H9 (cell line): Measurements from ENCODE around the gene RPS23. TPM values are rescaled to one million over a fixed set of nuclear protein-coding genes. Genes with fewer than 3 reads are reported as not detected.

Experiments
- DNase-seq: peaks from one replicate; pipeline ENCODE4 v3.0.0-alpha.2; 2017
- H2AFZ ChIP-seq: one replicate; pipeline ENCODE4 v1.6.1; 2013; ENCODE audit warnings: mild to moderate bottlenecking, low read length, control low read depth, moderate library complexity
- H2AK5ac ChIP-seq: 2 replicates; pipeline ENCODE4 v1.6.1; 2013; ENCODE audit warnings: low read length, control low read depth, mixed read lengths; ENCODE audit not compliant: insufficient read length
- H2BK120ac ChIP-seq: one replicate; pipeline ENCODE4 v1.6.1; 2013; ENCODE audit warnings: low read depth, mild to moderate bottlenecking, low read length, control low read depth, inconsistent platforms; ENCODE audit not compliant: poor library complexity, severe bottlenecking
- H2BK12ac ChIP-seq: 2 replicates; pipeline ENCODE4 v1.6.1; 2013; ENCODE audit warnings: low read length, control low read depth, mixed read lengths, low read depth; ENCODE audit not compliant: insufficient read length
- H2BK15ac ChIP-seq: 2 replicates; pipeline ENCODE4 v1.6.1; 2013; ENCODE audit warnings: low read depth, low read length, control low read depth
- H2BK20ac ChIP-seq: one replicate; pipeline ENCODE4 v1.6.1; 2013; ENCODE audit warnings: low read depth, mild to moderate bottlenecking, low read length, control low read depth, inconsistent platforms; ENCODE audit not compliant: poor library complexity, severe bottlenecking
- H2BK5ac ChIP-seq: 2 replicates; pipeline ENCODE4 v1.6.1; 2013; ENCODE audit warnings: low read length, control low read depth, mixed read lengths; ENCODE audit not compliant: insufficient read length
- H3K14ac ChIP-seq: 2 replicates; pipeline ENCODE4 v1.6.1; 2013; ENCODE audit warnings: low read length, control low read depth; ENCODE audit not compliant: insufficient read depth
- H3K18ac ChIP-seq: 2 replicates; pipeline ENCODE4 v1.6.1; 2013; ENCODE audit warnings: low read depth, mild to moderate bottlenecking, mixed read lengths, low read length, control low read depth; ENCODE audit not compliant: insufficient read length
- H3K23ac ChIP-seq: 2 replicates; pipeline ENCODE4 v1.6.1; 2013; ENCODE audit warnings: low read length, control low read depth, mixed read lengths, low read depth; ENCODE audit not compliant: insufficient read length
- H3K23me2 ChIP-seq: 2 replicates; pipeline ENCODE4 v1.6.1; 2013; ENCODE audit warnings: low read depth, mild to moderate bottlenecking, mixed read lengths, low read length, control low read depth; ENCODE audit not compliant: insufficient read length, poor library complexity, severe bottlenecking
- H3K27ac ChIP-seq: 2 replicates; pipeline ENCODE4 v1.5.1; 2013; ENCODE audit warnings: low read length, control low read depth, mixed read lengths, low read depth; ENCODE audit not compliant: insufficient read length
- H3K27me3 ChIP-seq: 2 replicates; pipeline ENCODE4 v1.6.1; 2013; ENCODE audit warnings: low read length, control low read depth, inconsistent platforms; ENCODE audit not compliant: insufficient read depth
- H3K4ac ChIP-seq: 2 replicates; pipeline ENCODE4 v1.6.1; 2013; ENCODE audit warnings: low read depth, mild to moderate bottlenecking, control low read depth, inconsistent platforms, low read length, moderate library complexity
- H3K4me1 ChIP-seq: 2 replicates; pipeline ENCODE4 v1.6.1; 2013; ENCODE audit warnings: low read length, control low read depth, inconsistent platforms; ENCODE audit not compliant: insufficient read depth
- H3K4me2 ChIP-seq: 2 replicates; pipeline ENCODE4 v1.6.1; 2013; ENCODE audit warnings: low read length, control low read depth, mixed read lengths; ENCODE audit not compliant: insufficient read length, insufficient read depth
- H3K56ac ChIP-seq: 2 replicates; pipeline ENCODE4 v1.6.1; 2013; ENCODE audit warnings: low read depth, mild to moderate bottlenecking, mixed read lengths, low read length, control low read depth; ENCODE audit not compliant: insufficient read length
- H3K79me1 ChIP-seq: 2 replicates; pipeline ENCODE4 v1.6.1; 2013; ENCODE audit warnings: low read depth, mild to moderate bottlenecking, moderate library complexity, low read length, control low read depth, inconsistent platforms; ENCODE audit not compliant: insufficient read depth, poor library complexity, severe bottlenecking
- H3K79me2 ChIP-seq: 2 replicates; pipeline ENCODE4 v1.6.1; 2013; ENCODE audit warnings: low read length, control low read depth, inconsistent platforms; ENCODE audit not compliant: insufficient read depth
- H3K9ac ChIP-seq: 2 replicates; pipeline ENCODE4 v1.6.1; 2013; ENCODE audit warnings: low read length, control low read depth, mixed read lengths; ENCODE audit not compliant: insufficient read length; ENCODE audit errors: extremely low read depth
- H3K9me3 ChIP-seq: one replicate; pipeline ENCODE4 v1.6.1; 2013; ENCODE audit warnings: low read depth, low read length, inconsistent platforms; ENCODE audit not compliant: control insufficient read depth
- H3T11ph ChIP-seq: one replicate; pipeline ENCODE4 v1.6.1; 2013; ENCODE audit warnings: mild to moderate bottlenecking, low read length, control low read depth, inconsistent platforms
- H4K20me1 ChIP-seq: one replicate; pipeline ENCODE4 v1.6.1; 2013; ENCODE audit not compliant: control insufficient read depth, insufficient read length, insufficient read depth
- H4K5ac ChIP-seq: 2 replicates; pipeline ENCODE4 v1.6.1; 2013; ENCODE audit warnings: low read depth, mild to moderate bottlenecking, mixed read lengths, low read length, control low read depth; ENCODE audit not compliant: insufficient read length
- H4K8ac ChIP-seq: replicated peaks from 2 replicates; pipeline ENCODE4 v1.6.1; 2013; ENCODE audit warnings: low read length, control low read depth, mixed read lengths, low read depth; ENCODE audit not compliant: insufficient read length
- H4K91ac ChIP-seq: 2 replicates; pipeline ENCODE4 v1.6.1; 2013; ENCODE audit warnings: low read depth, mild to moderate bottlenecking, moderate library complexity, mixed read lengths, low read length, control low read depth; ENCODE audit not compliant: insufficient read length
- H3K27ac Mint-ChIP-seq, 3 experiments: 2 replicates in 2 of 3; 3 replicates in 1 of 3; pipeline ENCODE4 v1.8.0; 2020 to 2021; ENCODE audit warnings: mixed read lengths in 3 of 3, mild to moderate bottlenecking in 1 of 3, moderate library complexity in 1 of 3
- H3K27me3 Mint-ChIP-seq: 2 replicates; pipeline ENCODE4 v1.8.0; 2021; ENCODE audit warnings: low read depth, mild to moderate bottlenecking, moderate library complexity, mixed read lengths
- H3K36me3 Mint-ChIP-seq, 3 experiments: 2 replicates in 2 of 3; 3 replicates in 1 of 3; pipeline ENCODE4 v1.8.0; 2020 to 2021; ENCODE audit warnings: low read depth in 3 of 3, mixed read lengths in 3 of 3; ENCODE audit not compliant: insufficient read depth in 1 of 3
- H3K4me1 Mint-ChIP-seq, 2 experiments: 2 replicates each; pipeline ENCODE4 v1.8.0; 2020; ENCODE audit warnings: mixed read lengths in 2 of 2
- H3K4me3 Mint-ChIP-seq, 2 experiments: 2 replicates in 1 of 2; 3 replicates in 1 of 2; pipeline ENCODE4 v1.8.0; 2020 to 2021; ENCODE audit warnings: mild to moderate bottlenecking in 2 of 2, mixed read lengths in 2 of 2, moderate library complexity in 1 of 2
- H3K9me3 Mint-ChIP-seq, 2 experiments: 2 replicates in 1 of 2; 3 replicates in 1 of 2; pipeline ENCODE4 v1.8.0; 2020; ENCODE audit warnings: mild to moderate bottlenecking in 2 of 2, mixed read lengths in 2 of 2, moderate library complexity in 1 of 2
- total RNA-seq: library from RNA; stranded (reverse); gene quantifications from 2 replicates; pipeline ENCODE4 v1.2.1, GENCODE V29; 2021
- TF ChIP-seq, protein P1 (sequence below): fragments of 200-600 bp; sonication (generic); conservative IDR thresholded peaks from 3 replicates; pipeline ENCODE4 v1.8.0; 2021; ENCODE audit warnings: antibody characterized with exemption, mild to moderate bottlenecking

Gene RPS23
- total RNA-seq, 1 experiment from 2014 or later, result 2,916 TPM

GRCh38 chr5:82327941-82328340 is 49.8 kb upstream of the RPS23 start:
- H3K27ac Mint-ChIP-seq, result no peak overlapping the region
- TF ChIP-seq, protein P1, sequence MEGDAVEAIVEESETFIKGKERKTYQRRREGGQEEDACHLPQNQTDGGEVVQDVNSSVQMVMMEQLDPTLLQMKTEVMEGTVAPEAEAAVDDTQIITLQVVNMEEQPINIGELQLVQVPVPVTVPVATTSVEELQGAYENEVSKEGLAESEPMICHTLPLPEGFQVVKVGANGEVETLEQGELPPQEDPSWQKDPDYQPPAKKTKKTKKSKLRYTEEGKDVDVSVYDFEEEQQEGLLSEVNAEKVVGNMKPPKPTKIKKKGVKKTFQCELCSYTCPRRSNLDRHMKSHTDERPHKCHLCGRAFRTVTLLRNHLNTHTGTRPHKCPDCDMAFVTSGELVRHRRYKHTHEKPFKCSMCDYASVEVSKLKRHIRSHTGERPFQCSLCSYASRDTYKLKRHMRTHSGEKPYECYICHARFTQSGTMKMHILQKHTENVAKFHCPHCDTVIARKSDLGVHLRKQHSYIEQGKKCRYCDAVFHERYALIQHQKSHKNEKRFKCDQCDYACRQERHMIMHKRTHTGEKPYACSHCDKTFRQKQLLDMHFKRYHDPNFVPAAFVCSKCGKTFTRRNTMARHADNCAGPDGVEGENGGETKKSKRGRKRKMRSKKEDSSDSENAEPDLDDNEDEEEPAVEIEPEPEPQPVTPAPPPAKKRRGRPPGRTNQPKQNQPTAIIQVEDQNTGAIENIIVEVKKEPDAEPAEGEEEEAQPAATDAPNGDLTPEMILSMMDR, result no peak
- Histone ChIP-seq H3K9ac (no peak overlapping the region), H2AK5ac (no peak overlapping the region), H3K4ac (no peak overlapping the region), H3K14ac (no peak overlapping the region), H3K79me2 (no peaks in the 10 kb centered on the region), H2BK20ac (no peak overlapping the region), H4K20me1 (no peaks in the 10 kb centered on the region), H4K91ac (no peak overlapping the region), H3K4me2 (no peak overlapping the region), H2BK120ac (no peak overlapping the region), H4K8ac (no peak overlapping the region), H3K23ac (no peak overlapping the region), H3K27ac (no peak overlapping the region), H3K27me3 (no peaks in the 10 kb centered on the region), H3K79me1 (no peaks in the 10 kb centered on the region), H3K23me2 (no peaks in the 10 kb centered on the region), H3K18ac (no peak overlapping the region), H3K56ac (no peak overlapping the region), H2BK15ac (no peak overlapping the region), H3K4me1 (no peaks in the 10 kb centered on the region), H2BK12ac (no peak overlapping the region), H3K9me3 (no peaks in the 10 kb centered on the region), H4K5ac (no peak overlapping the region), H2BK5ac (no peak overlapping the region), H2AFZ (no peak overlapping the region), H3T11ph (no peak overlapping the region)
- peaks cover 0 to 21% (median 12%) of the 10 kb centered on the region in 3 experiments; a peak in 5 of 7 replicates for H3K36me3 Mint-ChIP-seq
- H3K4me1 Mint-ChIP-seq, result peaks cover 13 to 24% of the 10 kb centered on the region in 2 experiments
- H3K27me3 Mint-ChIP-seq, result no peaks in the 10 kb centered on the region; the same call in 1 of the 2 replicates
- no peak overlapping the region for H3K4me3 Mint-ChIP-seq
- peaks cover 15 to 16% of the 10 kb centered on the region in 2 experiments for H3K9me3 Mint-ChIP-seq
- no peak for DNase-seq
